HG03066 (cell line): ENCODE data around the gene RAB35.
"Not testable (repeated sequence)": the region's sequence is repeated elsewhere in the genome, so short reads cannot be mapped to it uniquely, and the experiment has no call there.

Source experiments
- ATAC-seq: cut with Tn5 transposase; IDR thresholded peaks from one replicate; pipeline ENCODE4 v1.9.1; 2021; ENCODE audit warnings: low read depth; ENCODE audit not compliant: unreplicated experiment

RAB35 gene

DNA sequence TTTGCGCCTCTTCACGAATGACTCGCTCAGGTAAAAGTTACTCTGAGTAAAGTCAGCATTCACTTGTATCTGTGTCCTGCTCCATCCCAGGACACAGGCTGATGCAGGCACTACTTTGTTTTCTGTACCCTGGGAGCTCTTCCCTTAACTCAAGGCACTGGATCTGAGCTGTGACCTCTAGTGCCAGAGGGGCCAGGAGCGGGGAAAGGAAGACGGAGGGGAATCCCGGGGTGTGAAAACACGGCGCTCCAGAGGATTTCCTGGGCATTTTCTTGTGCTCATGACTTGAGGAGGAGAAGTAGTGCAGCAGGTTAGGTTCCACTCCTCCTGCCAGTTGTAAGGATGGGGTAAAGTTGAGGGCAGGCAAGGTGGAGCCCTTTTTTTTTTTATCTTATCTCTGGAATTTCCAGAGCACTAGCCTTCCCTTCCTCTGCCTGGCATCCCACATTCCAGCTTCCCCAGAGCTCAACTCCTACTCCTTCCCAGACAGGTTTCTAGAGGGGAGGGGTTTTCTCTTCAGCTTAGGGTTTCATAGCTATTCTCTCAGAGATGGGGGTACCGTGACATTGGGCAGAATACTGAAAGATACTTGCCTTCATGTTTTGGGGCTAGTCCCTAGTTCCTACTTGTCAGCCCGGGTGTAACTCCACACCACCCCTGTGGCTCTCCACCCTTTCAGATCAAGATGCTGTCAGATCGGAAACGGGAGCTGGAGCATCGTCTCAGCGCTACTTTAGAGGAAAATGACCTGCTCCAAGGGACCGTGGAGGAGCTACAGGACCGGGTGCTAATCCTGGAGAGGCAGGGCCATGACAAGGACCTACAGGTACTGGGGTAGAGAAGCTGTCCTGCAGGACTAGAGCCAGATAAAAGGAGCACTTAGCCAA lies 52.3 kb downstream of the RAB35 start:
- ATAC-seq: no peak

- no peak for ATAC-seq
These were observed 53.5 kb downstream of the RAB35 start for GRCh38 chr12:120062976-120063579.

GRCh38 chr12:120061575-120062214 lies 54.9 kb downstream of the RAB35 start:
- ATAC-seq: no peak

- ATAC-seq: no peak
These were observed 55.8 kb downstream of the RAB35 start for GRCh38 chr12:120060717-120061116.

- no peak for ATAC-seq
These were observed 56.4 kb downstream of the RAB35 start for GRCh38 chr12:120060196-120060595.

DNA sequence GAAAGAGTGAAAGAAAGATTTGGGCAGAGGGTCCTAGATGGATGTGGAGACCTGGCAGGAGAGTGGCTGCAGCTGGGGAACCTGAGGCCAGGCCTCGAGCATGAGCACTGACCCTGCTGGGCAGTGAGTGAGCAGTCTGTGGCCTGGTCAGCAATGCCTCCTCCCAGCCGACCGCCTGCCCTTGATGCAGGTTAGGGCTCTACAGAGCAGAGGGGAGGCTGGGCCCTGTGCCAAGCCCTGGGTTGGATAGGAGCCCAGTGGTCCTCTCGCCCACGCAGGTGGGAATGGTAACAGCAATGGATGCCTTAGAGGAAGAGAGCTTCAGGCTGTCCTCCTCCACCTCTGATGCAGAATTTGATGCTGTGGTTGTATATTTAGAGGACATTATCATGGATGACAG lies 59.8 kb downstream of the RAB35 start:
- ATAC-seq: no peak

DNA sequence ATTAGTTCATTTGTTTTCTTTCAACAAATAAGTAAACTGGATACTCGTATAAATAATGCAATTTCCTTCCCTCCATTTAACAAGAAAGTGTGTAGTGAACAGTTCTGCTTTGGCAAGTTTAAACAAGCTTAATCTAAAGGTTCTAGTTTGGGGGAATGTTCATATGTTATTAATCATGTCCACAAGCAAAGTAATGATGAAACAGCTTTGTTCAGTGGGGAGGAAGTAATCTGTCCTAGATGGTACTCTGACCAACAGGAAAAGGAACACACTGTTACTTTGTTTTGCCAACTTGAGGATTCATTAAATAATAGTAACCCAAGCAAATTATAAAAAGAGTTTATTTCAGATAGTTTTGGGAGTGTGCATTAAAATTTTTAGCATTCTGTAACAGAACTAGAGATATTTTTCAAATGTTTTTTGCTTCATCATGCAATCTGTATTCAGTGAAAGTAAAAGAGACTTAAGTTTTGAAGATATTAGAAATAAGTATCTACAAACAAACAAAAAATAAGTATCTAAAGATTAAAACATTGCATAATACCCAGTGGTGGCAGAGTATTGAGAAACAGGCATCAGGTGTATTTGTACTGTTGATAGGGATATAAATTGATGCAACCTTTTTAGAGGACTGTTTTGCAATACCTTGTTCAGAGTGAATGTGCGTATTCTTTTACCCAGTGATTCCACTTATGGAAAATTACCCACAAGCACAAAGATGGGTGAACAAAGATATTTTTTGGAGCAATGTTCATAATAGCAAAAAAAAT lies 61.1 kb downstream of the RAB35 start:
- ATAC-seq: no peak

DNA sequence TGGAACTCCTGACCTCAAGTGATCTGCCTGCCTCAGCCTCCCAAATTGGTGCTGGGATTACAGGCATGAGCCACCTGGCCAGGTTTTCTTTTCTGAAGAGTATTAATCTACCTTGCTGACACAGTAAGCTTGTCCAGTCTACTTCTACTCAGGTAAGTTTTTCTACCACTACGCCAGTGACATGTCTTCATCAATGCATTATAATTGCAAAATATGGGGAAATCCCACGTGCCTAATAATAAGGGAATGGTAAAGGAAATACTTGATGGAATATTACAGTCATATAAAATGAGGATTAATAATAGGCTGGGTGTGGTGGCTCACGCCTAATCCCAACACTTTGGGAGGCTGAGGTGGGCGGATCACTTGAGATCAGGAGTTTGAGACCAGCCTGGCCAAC lies 62.3 kb downstream of the RAB35 start:
- ATAC-seq: no peak

- ATAC-seq: no peak
These were observed 65.0 kb downstream of the RAB35 start for GRCh38 chr12:120051535-120051934.

DNA sequence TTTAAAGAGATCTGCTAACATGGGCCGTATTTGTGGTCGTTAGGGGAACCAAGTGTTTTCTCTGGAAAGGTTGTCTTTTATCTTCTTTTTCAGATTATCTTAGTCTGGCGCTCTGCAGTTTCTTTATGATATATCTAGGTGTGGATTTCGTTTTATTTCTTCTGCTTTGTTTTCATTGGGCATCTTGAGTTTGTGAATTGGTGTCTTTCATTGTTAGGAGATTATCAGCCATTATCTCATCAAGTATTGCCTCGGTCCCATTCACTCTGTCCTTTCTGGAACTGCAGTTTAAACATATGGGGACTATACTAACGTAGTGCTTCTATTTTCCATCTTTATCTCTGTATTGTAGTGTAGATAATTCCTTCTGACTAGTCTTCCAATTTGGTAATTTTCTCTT lies 67.1 kb downstream of the RAB35 start:
- ATAC-seq: no peak

DNA sequence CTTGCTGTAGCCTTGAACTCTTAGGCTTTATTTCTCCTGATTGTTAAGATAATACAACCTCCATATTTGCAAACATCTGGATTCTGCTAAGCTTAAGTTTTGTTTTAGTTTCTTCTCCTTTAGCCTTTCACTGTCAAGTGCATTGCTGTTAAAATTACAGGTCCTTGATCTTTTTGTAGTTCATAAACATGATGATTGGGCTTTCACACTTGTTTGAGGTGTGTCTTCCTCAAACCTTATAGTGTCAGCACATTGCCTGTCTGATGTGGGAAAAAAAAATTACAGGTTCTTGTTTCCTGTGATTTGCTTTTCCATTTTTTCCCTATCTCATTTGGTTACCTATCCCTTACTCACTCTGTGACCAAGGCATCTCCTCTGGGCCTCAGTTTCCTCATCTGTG lies 68.3 kb downstream of the RAB35 start:
- no peak for ATAC-seq

- ATAC-seq: no peak
These were observed 69.5 kb downstream of the RAB35 start for GRCh38 chr12:120047072-120047471.

DNA sequence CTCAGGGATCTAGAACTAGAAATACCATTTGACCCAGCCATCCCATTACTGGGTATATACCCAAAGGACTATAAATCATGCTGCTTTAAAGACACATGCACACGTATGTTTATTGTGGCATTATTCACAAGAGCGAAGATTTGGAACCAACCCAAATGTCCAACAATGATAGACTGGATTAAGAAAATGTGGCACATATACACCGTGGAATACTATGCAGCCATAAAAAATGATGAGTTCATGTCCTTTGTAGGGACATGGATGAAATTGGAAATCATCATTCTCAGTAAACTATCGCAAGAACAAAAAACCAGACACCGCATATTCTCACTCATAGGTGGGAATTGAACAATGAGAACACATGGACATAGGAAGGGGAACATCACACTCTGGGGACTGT lies 71.2 kb downstream of the RAB35 start:
- ATAC-seq: not testable (repeated sequence)
